Trophoblast cell (in vitro differentiated cells and primary cell): ENCODE results near the gene EIF3D.

ENCODE experiments used
- DNase-seq, 2 donors: peaks; one replicate each; pipeline ENCODE4 v3.0.0-alpha.2; 2016
- H2AFZ ChIP-seq: 2 replicates; pipeline ENCODE4 v1.6.1; 2013; ENCODE audit warnings: low read length, moderate library complexity, mild to moderate bottlenecking; ENCODE audit not compliant: insufficient read depth, poor library complexity
- H2AK5ac ChIP-seq: 2 replicates; pipeline ENCODE4 v1.6.1; 2013; ENCODE audit warnings: mild to moderate bottlenecking, low read length
- H2BK120ac ChIP-seq: 2 replicates; pipeline ENCODE4 v1.6.1; 2013; ENCODE audit warnings: low read length, mild to moderate bottlenecking, moderate library complexity; ENCODE audit not compliant: insufficient read depth, poor library complexity
- H2BK12ac ChIP-seq: 2 replicates; pipeline ENCODE4 v1.6.1; 2013; ENCODE audit warnings: mild to moderate bottlenecking, low read length, moderate library complexity
- H2BK5ac ChIP-seq: 2 replicates; pipeline ENCODE4 v1.6.1; 2013; ENCODE audit warnings: low read length, low read depth, moderate library complexity, mild to moderate bottlenecking; ENCODE audit not compliant: poor library complexity
- H3K14ac ChIP-seq: 2 replicates; pipeline ENCODE4 v1.6.1; 2013; ENCODE audit warnings: mild to moderate bottlenecking, low read length
- H3K18ac ChIP-seq: 2 replicates; pipeline ENCODE4 v1.6.1; 2013; ENCODE audit warnings: mild to moderate bottlenecking, low read length
- H3K23ac ChIP-seq: 2 replicates; pipeline ENCODE4 v1.6.1; 2013; ENCODE audit warnings: low read length
- H3K27ac ChIP-seq: 2 replicates; pipeline ENCODE4 v1.5.1; 2013; ENCODE audit warnings: low read depth, mild to moderate bottlenecking, inconsistent platforms, low read length, moderate library complexity
- H3K27me3 ChIP-seq: 2 replicates; pipeline ENCODE4 v1.6.1; 2013; ENCODE audit warnings: inconsistent platforms, mild to moderate bottlenecking, low read length, moderate library complexity; ENCODE audit not compliant: insufficient read depth
- H3K36me3 ChIP-seq, 2 experiments: 1 replicate in 1 of 2; 2 replicates in 1 of 2; pipeline ENCODE4 v1.6.1; 2013; ENCODE audit warnings: low read length in 2 of 2, mild to moderate bottlenecking in 2 of 2, moderate library complexity in 1 of 2; ENCODE audit not compliant: insufficient read depth in 2 of 2, control insufficient read depth in 1 of 2
- H3K4ac ChIP-seq: 2 replicates; pipeline ENCODE4 v1.6.1; 2013; ENCODE audit warnings: low read depth, mild to moderate bottlenecking, low read length, moderate library complexity
- H3K4me1 ChIP-seq, 2 experiments: 1 replicate in 1 of 2; 2 replicates in 1 of 2; pipeline ENCODE4 v1.6.1; 2013; ENCODE audit warnings: low read length in 2 of 2, mild to moderate bottlenecking in 2 of 2, moderate library complexity in 1 of 2; ENCODE audit not compliant: insufficient read depth in 2 of 2, control insufficient read depth in 1 of 2
- H3K4me2 ChIP-seq: 2 replicates; pipeline ENCODE4 v1.6.1; 2013; ENCODE audit warnings: inconsistent platforms, mild to moderate bottlenecking, low read length, moderate library complexity
- H3K4me3 ChIP-seq: 2 replicates; pipeline ENCODE4 v1.5.1; 2013; ENCODE audit warnings: mild to moderate bottlenecking, low read depth, low read length, inconsistent platforms
- H3K79me1 ChIP-seq: one replicate; pipeline ENCODE4 v1.6.1; 2013; ENCODE audit warnings: low read length
- H3K79me2 ChIP-seq: 2 replicates; pipeline ENCODE4 v1.6.1; 2013; ENCODE audit warnings: low read length, mild to moderate bottlenecking; ENCODE audit not compliant: control insufficient read depth, insufficient read depth, poor library complexity
- H3K9ac ChIP-seq: 2 replicates; pipeline ENCODE4 v1.6.1; 2013; ENCODE audit warnings: mild to moderate bottlenecking, low read length
- H3K9me3 ChIP-seq: 2 replicates; pipeline ENCODE4 v1.6.1; 2013; ENCODE audit warnings: low read depth, mild to moderate bottlenecking, control low read depth, inconsistent platforms, low read length; ENCODE audit not compliant: insufficient read depth
- H4K12ac ChIP-seq: 2 replicates; pipeline ENCODE4 v1.6.1; 2013; ENCODE audit warnings: low read depth, mild to moderate bottlenecking, low read length, moderate library complexity
- H4K8ac ChIP-seq: 2 replicates; pipeline ENCODE4 v1.6.1; 2013; ENCODE audit warnings: low read depth, mild to moderate bottlenecking, low read length, moderate library complexity
- H4K91ac ChIP-seq: one replicate; pipeline ENCODE4 v1.6.1; 2013; ENCODE audit warnings: low read depth, mild to moderate bottlenecking, low read length, moderate library complexity
- WGBS: extraction: QIAGEN DNeasy Blood & Tissue Kit; methylation state at CpG from one replicate; pipeline ENCODE4 v1.1.7; 2013; ENCODE audit warnings: missing lambda C conversion rate; ENCODE audit not compliant: insufficient read length, insufficient coverage; ENCODE audit errors: extremely low coverage; 5-methylcytosine and 5-hydroxymethylcytosine counted together

The EIF3D gene

GRCh38 chr22:36550701-36551495 is 21.9 kb upstream of the EIF3D start:
- no peaks in the 10 kb centered on the region for H3K36me3 ChIP-seq
- H2AFZ ChIP-seq: no peak overlapping the region
- no peak overlapping the region for H3K4me2 ChIP-seq
- H2BK5ac ChIP-seq: no peak overlapping the region
- no peak overlapping the region for H3K4me3 ChIP-seq
- DNase-seq: no peak
- H2BK12ac ChIP-seq: no peak overlapping the region
- no peak overlapping the region for H3K27ac ChIP-seq
- no peak overlapping the region for H4K12ac ChIP-seq
- no peak overlapping the region for H4K91ac ChIP-seq
- H2AK5ac ChIP-seq: no peak overlapping the region
- no peak overlapping the region for H3K14ac ChIP-seq
- no peaks in the 10 kb centered on the region for H3K79me2 ChIP-seq
- H3K9me3 ChIP-seq: no peaks in the 10 kb centered on the region
- H4K8ac ChIP-seq: no peak overlapping the region
- H3K4me1 ChIP-seq: peaks cover 0 to 6% of the 10 kb centered on the region in 2 experiments
- no peak overlapping the region for H3K18ac ChIP-seq
- H3K23ac ChIP-seq: no peak overlapping the region
- no peaks in the 10 kb centered on the region for H3K79me1 ChIP-seq
- no peaks in the 10 kb centered on the region for H3K27me3 ChIP-seq
- no peak overlapping the region for H3K4ac ChIP-seq
- no peak overlapping the region for H2BK120ac ChIP-seq
- whole genome bisulfite sequencing: 100% methylated on average over 2 of the region's 13 CpGs
- H3K9ac ChIP-seq: no peak overlapping the region

- Histone ChIP-seq H3K23ac (no peak overlapping the region), H3K79me1 (no peaks in the 10 kb centered on the region), H3K27ac (no peak overlapping the region), H2AK5ac (no peak overlapping the region), H3K14ac (no peak overlapping the region), H3K9me3 (no peaks in the 10 kb centered on the region), H2BK5ac (no peak overlapping the region), H3K4me2 (no peak overlapping the region), H3K79me2 (no peaks in the 10 kb centered on the region), H3K18ac (no peak overlapping the region), H3K4me3 (no peak overlapping the region), H3K4ac (no peak overlapping the region), H4K8ac (peak overlapping the region; percentile 62), H4K12ac (no peak overlapping the region), H2BK120ac (no peak overlapping the region), H3K36me3 (no peaks in the 10 kb centered on the region), H3K27me3 (no peaks in the 10 kb centered on the region), H2BK12ac (no peak overlapping the region), H3K4me1 (peaks cover 0 to 6% of the 10 kb centered on the region in 2 experiments), H4K91ac (no peak overlapping the region), H3K9ac (no peak overlapping the region), H2AFZ (no peak overlapping the region)
- no CpG with 5 or more reads among the region's 5 CpGs for WGBS
- DNase-seq: no peak
These were observed 20.1 kb upstream of the EIF3D start for GRCh38 chr22:36549033-36549432.

- Histone ChIP-seq H4K8ac (peak overlapping the region; percentile 62), H2BK120ac (no peak overlapping the region), H4K91ac (no peak overlapping the region), H4K12ac (no peak overlapping the region), H2BK5ac (no peak overlapping the region), H3K4me1 (peaks cover 0 to 6% of the 10 kb centered on the region in 2 experiments), H3K4me2 (no peak overlapping the region), H2BK12ac (no peak overlapping the region), H3K9me3 (no peaks in the 10 kb centered on the region), H3K9ac (no peak overlapping the region), H3K27me3 (no peaks in the 10 kb centered on the region), H3K14ac (no peak overlapping the region), H3K79me1 (no peaks in the 10 kb centered on the region), H3K27ac (no peak overlapping the region), H3K79me2 (no peaks in the 10 kb centered on the region), H2AK5ac (no peak overlapping the region), H3K4ac (no peak overlapping the region), H3K23ac (no peak overlapping the region), H2AFZ (no peak overlapping the region), H3K36me3 (no peaks in the 10 kb centered on the region), H3K4me3 (no peak overlapping the region), H3K18ac (no peak overlapping the region)
- no CpG with 5 or more reads among the region's 14 CpGs for WGBS
- DNase-seq: peak in 1 of 2 donors; percentile 25
These were observed 19.6 kb upstream of the EIF3D start for GRCh38 chr22:36548606-36549005.

- no peak overlapping the region for H2BK12ac ChIP-seq
- no peaks in the 10 kb centered on the region for H3K79me2 ChIP-seq
- H3K4me2 ChIP-seq: no peak overlapping the region
- H3K9ac ChIP-seq: no peak overlapping the region
- no peak overlapping the region for H4K91ac ChIP-seq
- H3K4ac ChIP-seq: no peak overlapping the region
- H4K12ac ChIP-seq: no peak overlapping the region
- H3K27ac ChIP-seq: no peak overlapping the region
- H3K4me1 ChIP-seq: peaks cover 0 to 11% of the 10 kb centered on the region in 2 experiments
- H3K36me3 ChIP-seq: no peaks in the 10 kb centered on the region
- no peak overlapping the region for H3K14ac ChIP-seq
- H3K4me3 ChIP-seq: no peak overlapping the region
- H2BK5ac ChIP-seq: no peak overlapping the region
- no peaks in the 10 kb centered on the region for H3K9me3 ChIP-seq
- H4K8ac ChIP-seq: no peak overlapping the region
- no peak overlapping the region for H2BK120ac ChIP-seq
- WGBS: no CpG with 5 or more reads among the region's 6 CpGs
- H2AFZ ChIP-seq: no peak overlapping the region
- peak; percentile 49 to 57 for DNase-seq
- no peaks in the 10 kb centered on the region for H3K27me3 ChIP-seq
- no peak overlapping the region for H3K18ac ChIP-seq
- no peak overlapping the region for H3K23ac ChIP-seq
- no peaks in the 10 kb centered on the region for H3K79me1 ChIP-seq
- no peak overlapping the region for H2AK5ac ChIP-seq
These were observed 18.0 kb upstream of the EIF3D start for GRCh38 chr22:36546932-36547331.
